ENCODE results near the gene CEP57. TPM values are rescaled to one million over a fixed set of nuclear protein-coding genes. Genes with fewer than 3 reads are reported as not detected.

Gene CEP57
- total RNA-seq, 1 donor from 2014 or later: 41.0 TPM

Other genes with a start within 250 kb of the CEP57 start
- 20.1 and 21.9 TPM in 2 replicates for gene FAM76B, start 716 bp upstream of the CEP57 start, total RNA-seq
- gene MTMR2, start 133.6 kb downstream of the CEP57 start, total RNA-seq: 32.6 and 34.9 TPM in 2 replicates

Data from epithelial cell of proximal tubule (primary cell).